Pons (tissue), 1 donor: ENCODE data around the gene KRTAP10-10.
"Not testable (repeated sequence)": the region's sequence is repeated elsewhere in the genome, so short reads cannot be mapped to it uniquely, and the experiment has no call there.

ENCODE experiments used
- DNase-seq: peaks from one replicate; pipeline ENCODE4 v3.0.0-alpha.2; 2016; ENCODE audit warnings: low spot score

KRTAP10-10 gene

GRCh38 chr21:44684483-44684882, 47.3 kb downstream of the KRTAP10-10 start:
- no peak for DNase-seq

GRCh38 chr21:44685050-44685449, 47.9 kb downstream of the KRTAP10-10 start:
- DNase-seq = not testable (repeated sequence)

GRCh38 chr21:44686000-44686781, 49.0 kb downstream of the KRTAP10-10 start:
- DNase-seq = no peak

- no peak for DNase-seq
Observed at GRCh38 chr21:44686843-44687561, 49.8 kb downstream of the KRTAP10-10 start.

GRCh38 chr21:44687671-44688070, 50.5 kb downstream of the KRTAP10-10 start:
- DNase-seq = no peak
